ENCODE measurements around the gene CLBA1.
A peak's percentile ranks its signal among the peaks of the same experiment; 100 is the strongest.

CLBA1 gene

DNA sequence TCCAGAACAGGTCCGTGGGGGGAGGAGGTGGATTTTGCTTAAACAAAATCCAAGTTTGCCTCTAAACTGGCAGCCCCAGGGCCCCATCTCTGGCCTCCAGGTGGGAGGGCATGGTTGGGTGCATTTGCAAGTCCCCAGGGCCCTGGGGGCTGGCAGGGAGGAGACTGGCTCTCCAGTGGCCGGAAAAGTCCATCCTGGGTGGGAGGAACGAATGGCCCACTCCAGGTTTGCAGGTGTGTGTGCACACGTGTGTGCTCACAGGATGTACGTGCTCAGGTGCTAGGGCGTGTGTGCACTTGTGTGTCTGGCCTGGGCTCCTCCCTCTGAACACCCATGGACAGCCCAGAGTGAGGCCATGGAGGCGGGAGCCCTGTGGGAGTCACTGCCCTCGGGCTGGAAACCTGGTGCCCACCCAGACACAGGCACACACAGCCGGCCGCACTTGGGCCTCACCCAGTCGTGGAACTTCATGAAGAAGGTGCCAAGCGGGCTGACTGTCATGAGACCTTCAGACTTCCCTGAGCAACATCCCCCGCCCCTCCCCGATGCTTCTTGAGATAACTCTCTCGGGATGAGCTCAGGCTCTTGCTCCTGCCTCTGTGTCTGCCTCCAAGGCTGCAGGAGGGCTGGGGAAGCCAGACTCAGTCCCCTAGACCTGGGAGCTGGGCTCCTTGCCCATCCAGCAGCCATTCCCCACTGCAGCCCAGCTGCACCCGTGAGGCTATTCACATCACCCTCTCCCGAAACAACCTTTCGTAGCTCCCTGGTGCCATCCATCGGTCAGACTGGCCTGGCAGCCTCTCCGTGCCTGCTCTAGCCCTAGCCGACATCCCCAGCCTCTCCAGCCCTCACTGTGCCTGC is 16.8 kb upstream of the CLBA1 start:
- no peak for DNase-seq (ENCODE audit: extremely low read depth, low read depth)
- TF ChIP-seq, protein P1, sequence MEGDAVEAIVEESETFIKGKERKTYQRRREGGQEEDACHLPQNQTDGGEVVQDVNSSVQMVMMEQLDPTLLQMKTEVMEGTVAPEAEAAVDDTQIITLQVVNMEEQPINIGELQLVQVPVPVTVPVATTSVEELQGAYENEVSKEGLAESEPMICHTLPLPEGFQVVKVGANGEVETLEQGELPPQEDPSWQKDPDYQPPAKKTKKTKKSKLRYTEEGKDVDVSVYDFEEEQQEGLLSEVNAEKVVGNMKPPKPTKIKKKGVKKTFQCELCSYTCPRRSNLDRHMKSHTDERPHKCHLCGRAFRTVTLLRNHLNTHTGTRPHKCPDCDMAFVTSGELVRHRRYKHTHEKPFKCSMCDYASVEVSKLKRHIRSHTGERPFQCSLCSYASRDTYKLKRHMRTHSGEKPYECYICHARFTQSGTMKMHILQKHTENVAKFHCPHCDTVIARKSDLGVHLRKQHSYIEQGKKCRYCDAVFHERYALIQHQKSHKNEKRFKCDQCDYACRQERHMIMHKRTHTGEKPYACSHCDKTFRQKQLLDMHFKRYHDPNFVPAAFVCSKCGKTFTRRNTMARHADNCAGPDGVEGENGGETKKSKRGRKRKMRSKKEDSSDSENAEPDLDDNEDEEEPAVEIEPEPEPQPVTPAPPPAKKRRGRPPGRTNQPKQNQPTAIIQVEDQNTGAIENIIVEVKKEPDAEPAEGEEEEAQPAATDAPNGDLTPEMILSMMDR (IDR thresholded peaks at IDR 0.05; ENCODE audit: low read depth, low read length, missing control alignments), result peak; percentile 19
- H3K4me3 ChIP-seq (replicated peaks; ENCODE audit: low read depth, low read length), result no peak overlapping the region

DNA sequence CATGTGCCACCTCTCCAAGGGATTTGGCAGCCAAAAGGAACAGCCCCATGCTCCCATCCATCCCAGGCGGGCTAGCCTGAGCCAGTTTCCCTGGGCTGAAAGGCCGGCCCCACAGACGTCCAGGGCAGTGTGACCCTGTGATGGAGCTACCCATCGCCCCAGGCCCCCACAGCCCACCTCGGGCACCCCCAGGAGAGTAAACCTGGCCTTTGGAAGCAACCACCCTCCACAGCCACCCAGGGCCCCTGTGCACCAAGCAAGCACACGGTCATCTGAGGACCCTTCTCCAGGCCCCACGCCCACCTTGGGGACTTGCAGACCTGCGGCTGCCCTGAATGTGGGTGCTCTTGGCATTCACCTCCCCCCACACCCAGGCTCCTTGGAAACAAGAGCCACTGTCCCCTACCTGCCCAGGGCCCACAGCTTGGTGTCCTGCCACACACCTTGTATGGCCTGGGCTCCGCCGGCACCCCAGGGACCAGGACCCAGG is 15.8 kb upstream of the CLBA1 start:
- H3K4me3 ChIP-seq (replicated peaks; ENCODE audit: low read depth, low read length), result peak overlapping the region; percentile 16
- TF ChIP-seq, protein P1 (IDR thresholded peaks at IDR 0.05; ENCODE audit: low read depth, low read length, missing control alignments), result no peak
- DNase-seq (ENCODE audit: extremely low read depth, low read depth), result no peak

GRCh38 chr14:104970231-104971068 is 15.1 kb upstream of the CLBA1 start:
- peak overlapping the region; percentile 16 for H3K4me3 ChIP-seq (replicated peaks; ENCODE audit: low read depth, low read length)
- peak; percentile 59 for DNase-seq (ENCODE audit: extremely low read depth, low read depth)
- TF ChIP-seq, protein P1 (IDR thresholded peaks at IDR 0.05; ENCODE audit: low read depth, low read length, missing control alignments), result no peak

DNA sequence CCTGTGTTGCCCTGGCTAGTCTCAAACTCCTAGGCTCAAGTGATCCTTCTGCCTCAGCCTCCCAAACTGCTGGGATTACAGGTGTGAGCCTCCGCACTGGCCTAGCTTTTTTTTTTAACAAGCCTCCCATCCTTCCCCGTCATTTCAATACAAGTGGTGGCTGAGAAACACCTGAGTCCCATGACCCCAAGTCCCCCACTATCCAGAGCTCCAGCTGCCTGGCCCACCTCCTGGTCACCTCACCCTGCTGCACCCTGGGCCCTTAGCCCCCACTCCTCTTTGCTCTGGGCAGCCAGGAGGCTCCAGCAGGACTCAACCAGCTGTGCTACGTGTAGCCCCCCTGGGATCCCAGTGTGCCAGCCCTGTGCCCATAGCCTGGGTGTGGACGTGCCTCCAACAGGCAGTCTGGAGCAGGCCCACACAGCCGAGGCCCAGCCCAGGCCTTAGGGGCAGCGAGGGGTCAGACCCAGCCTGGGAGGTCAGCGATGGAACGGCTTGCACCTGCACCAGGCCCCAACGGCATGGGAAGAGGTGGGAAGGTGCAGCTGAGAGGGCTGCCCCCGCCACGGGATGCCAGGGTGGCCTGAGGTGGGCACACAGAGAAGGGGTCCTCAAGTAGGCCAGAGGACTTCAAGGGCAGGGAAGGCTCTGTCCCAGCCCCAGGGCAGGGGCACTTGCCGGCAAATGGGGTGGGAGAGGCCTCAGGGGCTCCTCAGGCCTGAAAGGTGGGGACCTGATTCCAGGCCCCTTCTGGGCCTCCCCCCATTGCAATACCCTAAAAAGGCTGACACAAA is 13.9 kb upstream of the CLBA1 start:
- no peak overlapping the region for H3K4me3 ChIP-seq (replicated peaks; ENCODE audit: low read depth, low read length)
- no peak for DNase-seq (ENCODE audit: extremely low read depth, low read depth)
- TF ChIP-seq, protein P1 (IDR thresholded peaks at IDR 0.05; ENCODE audit: low read depth, low read length, missing control alignments), result no peak

DNA sequence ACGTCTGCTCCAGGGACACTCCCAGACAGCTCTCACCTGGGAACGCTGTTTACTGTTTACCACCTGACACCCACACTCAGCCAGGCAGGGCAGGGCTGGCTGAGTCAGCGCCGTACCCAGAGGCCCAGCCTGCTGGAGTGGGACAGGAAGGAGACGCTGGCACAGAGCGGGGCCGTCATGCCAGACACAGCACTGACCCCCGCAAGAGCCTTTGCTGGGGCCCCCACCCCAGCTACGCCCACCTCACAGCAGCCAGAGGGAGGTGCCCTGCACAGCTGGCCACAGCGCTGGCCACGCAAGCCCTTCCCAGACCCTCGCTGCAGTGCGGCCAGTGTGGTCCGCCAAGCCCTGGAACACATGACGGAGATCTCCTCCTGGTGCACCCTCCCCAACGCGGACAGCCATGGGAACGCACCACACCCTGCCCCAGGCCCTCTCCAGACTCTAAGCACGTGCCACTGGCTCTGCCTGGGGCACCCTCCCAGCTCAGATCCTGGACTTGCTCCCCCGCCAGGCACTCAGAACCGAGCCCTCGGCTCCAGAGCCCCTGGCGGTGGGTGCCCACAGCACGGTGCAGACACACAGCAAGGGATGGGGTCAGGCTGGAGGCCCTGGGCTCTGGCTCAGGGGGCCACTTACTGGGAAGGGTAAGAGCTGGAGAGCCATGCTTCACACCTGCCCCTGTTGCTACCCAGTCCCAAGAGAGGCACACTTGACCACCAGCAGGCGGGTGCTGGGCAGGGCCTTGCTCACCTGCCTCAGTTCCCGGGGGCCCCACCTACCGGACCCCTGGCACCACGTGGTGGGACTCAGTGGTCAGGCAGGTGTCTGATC is 13.1 kb upstream of the CLBA1 start:
- no peak overlapping the region for H3K4me3 ChIP-seq (replicated peaks; ENCODE audit: low read depth, low read length)
- DNase-seq (ENCODE audit: extremely low read depth, low read depth), result no peak

More for the DNA sequence above, 13.1 kb upstream of the CLBA1 start:
- TF ChIP-seq, protein P1 (IDR thresholded peaks at IDR 0.05; ENCODE audit: low read depth, low read length, missing control alignments), result no peak

Data from HFF-Myc (cell line).